Measurements from ENCODE around the gene OR4E1.
"Not testable (repeated sequence)": the region's sequence is repeated elsewhere in the genome, so short reads cannot be mapped to it uniquely, and the experiment has no call there.

The OR4E1 gene

GRCh38 chr14:21653331-21653885 lies 20.2 kb downstream of the OR4E1 start, which contains the start of gene OR4E2:
TSS of gene OR4E2 (plus strand) at chr14:21653835. CDS start at chr14:21665083, 11,248 bp downstream.
- no peak for DNase-seq (ENCODE audit: low spot score)

- DNase-seq (ENCODE audit: low spot score): no peak
Measured at GRCh38 chr14:21652209-21652808, 21.3 kb downstream of the OR4E1 start.

GRCh38 chr14:21647380-21647779 lies 26.2 kb downstream of the OR4E1 start:
- DNase-seq (ENCODE audit: low spot score): no peak

GRCh38 chr14:21643407-21643806 lies 30.2 kb downstream of the OR4E1 start:
- no peak for DNase-seq (ENCODE audit: low spot score)

- no peak for DNase-seq (ENCODE audit: low spot score)
Measured at GRCh38 chr14:21642683-21643082, 30.9 kb downstream of the OR4E1 start.

GRCh38 chr14:21634840-21635239 lies 38.8 kb downstream of the OR4E1 start, which contains the start of gene OR10G2:
TSS of gene OR10G2 (minus strand) at chr14:21634940. CDS start at chr14:21634842, 98 bp downstream.
- DNase-seq (ENCODE audit: low spot score): no peak

GRCh38 chr14:21631084-21631483 lies 42.5 kb downstream of the OR4E1 start:
- no peak for DNase-seq (ENCODE audit: low spot score)

GRCh38 chr14:21630503-21630902 lies 43.1 kb downstream of the OR4E1 start:
- not testable (repeated sequence) for DNase-seq (ENCODE audit: low spot score)

GRCh38 chr14:21626491-21627230 lies 47.0 kb downstream of the OR4E1 start:
- DNase-seq (ENCODE audit: low spot score): no peak

All from kidney capillary endothelial cell (primary cell).